ENCODE measurements around the gene HELQ.

DNA sequence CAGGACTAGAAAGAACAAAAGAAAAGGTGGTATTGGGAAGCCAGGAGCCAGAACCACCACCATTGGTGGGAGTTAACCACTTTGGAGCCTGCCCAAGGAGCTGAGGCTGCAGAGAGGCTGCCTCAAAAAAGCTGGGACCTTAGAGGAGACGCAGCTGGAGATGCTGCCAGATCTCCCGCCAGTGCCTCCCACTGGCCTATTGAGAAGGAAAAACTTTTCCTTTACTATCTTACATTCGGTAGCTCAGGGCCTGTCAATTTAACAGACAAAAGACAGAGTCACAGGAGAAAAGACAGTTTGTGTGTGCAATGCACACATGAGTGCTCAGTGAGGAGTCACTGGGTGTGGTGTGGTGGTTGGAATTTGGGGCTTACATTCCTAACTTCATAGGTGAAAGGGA, 68.6 kb downstream of the HELQ start:
- TF ChIP-seq, protein P1, sequence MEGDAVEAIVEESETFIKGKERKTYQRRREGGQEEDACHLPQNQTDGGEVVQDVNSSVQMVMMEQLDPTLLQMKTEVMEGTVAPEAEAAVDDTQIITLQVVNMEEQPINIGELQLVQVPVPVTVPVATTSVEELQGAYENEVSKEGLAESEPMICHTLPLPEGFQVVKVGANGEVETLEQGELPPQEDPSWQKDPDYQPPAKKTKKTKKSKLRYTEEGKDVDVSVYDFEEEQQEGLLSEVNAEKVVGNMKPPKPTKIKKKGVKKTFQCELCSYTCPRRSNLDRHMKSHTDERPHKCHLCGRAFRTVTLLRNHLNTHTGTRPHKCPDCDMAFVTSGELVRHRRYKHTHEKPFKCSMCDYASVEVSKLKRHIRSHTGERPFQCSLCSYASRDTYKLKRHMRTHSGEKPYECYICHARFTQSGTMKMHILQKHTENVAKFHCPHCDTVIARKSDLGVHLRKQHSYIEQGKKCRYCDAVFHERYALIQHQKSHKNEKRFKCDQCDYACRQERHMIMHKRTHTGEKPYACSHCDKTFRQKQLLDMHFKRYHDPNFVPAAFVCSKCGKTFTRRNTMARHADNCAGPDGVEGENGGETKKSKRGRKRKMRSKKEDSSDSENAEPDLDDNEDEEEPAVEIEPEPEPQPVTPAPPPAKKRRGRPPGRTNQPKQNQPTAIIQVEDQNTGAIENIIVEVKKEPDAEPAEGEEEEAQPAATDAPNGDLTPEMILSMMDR (IDR thresholded peaks at IDR 0.05), result no peak
- no peak for TF ChIP-seq EP300 (IDR thresholded peaks at IDR 0.05)

All from tibial nerve (tissue), 4 donors.